ENCODE measurements around the gene POU2F1.

- TF ChIP-seq CTCF (optimal IDR thresholded peaks at IDR 0.05 in 1 of 3, IDR thresholded peaks at IDR 0.05 in 1 of 3, conservative IDR thresholded peaks at IDR 0.05 in 1 of 3; ENCODE audit: extremely low read depth in 1 of 3, insufficient read depth in 2 of 3, low read length in 3 of 3) (no peak), EZH2 (IDR thresholded peaks at IDR 0.05; ENCODE audit: low read length) (no peak)
These were observed 11.6 kb upstream of the POU2F1 start for GRCh38 chr1:167209044-167209443.
